ENCODE data around the gene SLTM.
A peak's percentile ranks its signal among the peaks of the same experiment; 100 is the strongest.
"Not testable (repeated sequence)": the region's sequence is repeated elsewhere in the genome, so short reads cannot be mapped to it uniquely, and the experiment has no call there.

Gene SLTM

DNA sequence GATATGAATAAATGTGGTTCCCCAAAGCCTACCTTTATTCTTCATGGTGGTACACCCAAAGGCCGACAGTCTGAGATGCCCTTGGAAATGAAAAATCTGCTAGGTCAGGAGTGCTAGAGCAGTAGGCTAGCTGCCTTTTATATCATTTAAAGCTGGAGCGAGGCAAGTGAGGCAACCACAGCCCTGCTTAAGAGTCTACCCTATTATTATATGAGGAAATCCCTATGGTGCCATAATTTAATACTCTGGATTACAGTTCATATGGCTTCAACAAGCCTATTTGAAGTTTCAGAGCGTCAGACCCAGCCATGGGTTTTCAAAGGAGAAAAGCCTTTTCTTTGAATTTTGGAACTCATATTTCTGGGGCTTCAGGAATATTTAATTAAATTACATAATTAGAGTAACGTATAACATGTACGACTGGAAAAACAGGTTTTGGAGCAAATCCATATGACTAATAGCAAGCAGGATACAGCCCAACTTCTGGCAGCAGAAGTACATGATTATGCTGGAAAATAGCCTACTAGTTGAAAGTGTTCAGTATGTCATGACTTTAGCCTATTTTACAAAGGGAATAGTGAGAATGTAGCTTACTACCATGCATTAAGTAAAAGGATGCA is 18.0 kb upstream of the SLTM start:
- Mint-ChIP-seq H3K27me3 (peaks cover 8% of the 10 kb centered on the region), H3K27ac (no peak overlapping the region), H3K4me3 (no peak overlapping the region), H3K9me3 (no peaks in the 10 kb centered on the region), H3K4me1 (peaks cover 14% of the 10 kb centered on the region), H3K36me3 (no peaks in the 10 kb centered on the region)
- no peak for DNase-seq
- CTCF ChIA-PET: interaction anchor here (1.0 to 2.6 kb wide), 2 partner anchors 578 to 723 kb away, joined by 3 to 7 read pairs; no protein-coding TSS in a partner anchor

DNA sequence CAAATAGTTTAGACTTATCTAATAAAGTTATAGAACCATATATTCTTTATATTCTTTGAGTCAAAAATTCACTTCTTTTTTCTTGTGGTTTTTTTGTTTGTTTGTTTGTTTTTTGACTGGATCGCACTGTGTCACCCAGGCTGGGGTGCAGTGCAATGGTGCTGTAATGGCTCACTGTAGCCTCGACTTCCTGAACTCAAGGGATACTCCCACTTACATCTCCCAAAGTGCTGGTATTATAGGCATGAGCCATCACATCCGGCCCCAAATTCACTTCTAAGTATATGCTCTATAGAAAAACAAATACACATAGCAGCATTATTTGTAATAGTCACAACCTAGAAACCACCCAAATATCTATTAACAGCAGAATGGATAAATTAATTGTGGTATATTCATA is 13.7 kb upstream of the SLTM start:
- Mint-ChIP-seq H3K4me3 (no peak overlapping the region), H3K4me1 (peaks cover 2% of the 10 kb centered on the region)

DNA sequence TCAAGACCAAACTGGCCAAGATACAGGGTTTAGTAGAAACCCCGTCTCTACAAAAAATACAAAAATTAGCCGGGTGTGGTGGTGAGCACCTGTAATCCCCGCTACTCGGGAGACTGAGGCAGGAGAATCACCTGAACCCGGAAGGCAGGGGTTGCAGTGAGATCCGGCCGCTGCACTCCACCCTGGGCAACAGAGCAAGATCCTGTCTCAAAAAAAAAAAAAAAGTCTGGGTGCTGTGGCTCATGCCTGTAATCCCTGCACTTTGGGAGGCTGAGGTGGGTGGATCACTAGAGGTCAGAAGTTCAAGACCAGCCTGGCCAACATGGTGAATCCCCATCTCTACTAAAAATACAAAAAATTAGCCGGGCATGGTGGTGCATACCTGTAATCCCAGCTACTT is 1.5 kb upstream of the SLTM start:
- H3K9me3 Mint-ChIP-seq, H3K27me3 Mint-ChIP-seq, DNase-seq, CTCF ChIA-PET: not testable (repeated sequence)
- Mint-ChIP-seq H3K4me3 (peak overlapping the region; percentile 98), H3K4me1 (peaks cover 29% of the 10 kb centered on the region), H3K36me3 (peaks cover 11% of the 10 kb centered on the region), H3K27ac (peak overlapping the region; percentile 100)

More for the DNA sequence above, 13.7 kb upstream of the SLTM start:
- Mint-ChIP-seq H3K9me3 (no peaks in the 10 kb centered on the region), H3K27ac (no peak overlapping the region), H3K27me3 (peaks cover 13% of the 10 kb centered on the region), H3K36me3 (no peaks in the 10 kb centered on the region)
- no peak for DNase-seq
- CTCF ChIA-PET: no interaction called here

DNA sequence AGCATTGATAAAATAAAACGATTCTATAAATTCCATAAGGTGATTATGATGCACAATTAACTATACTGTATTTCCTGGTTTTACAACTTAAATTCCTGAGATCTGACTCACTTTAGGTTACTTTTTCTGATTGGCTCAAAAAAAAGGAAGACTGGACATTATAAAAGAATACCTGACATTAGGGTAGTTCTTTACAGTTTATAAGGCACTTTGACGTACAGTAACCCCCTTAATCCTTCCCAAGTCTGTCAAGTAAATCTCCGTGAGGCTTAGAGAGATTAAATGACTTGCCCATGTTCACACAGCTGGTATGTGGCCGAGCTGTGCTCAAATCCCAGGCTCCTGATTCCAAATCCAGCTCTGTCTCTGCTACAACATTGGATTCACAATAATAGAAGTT is 1.0 kb upstream of the SLTM start:
- CTCF ChIA-PET: no interaction called here
- no peak for DNase-seq
- H3K4me1 Mint-ChIP-seq: peaks cover 29% of the 10 kb centered on the region
- no peaks in the 10 kb centered on the region for H3K9me3 Mint-ChIP-seq
- H3K27me3 Mint-ChIP-seq: peaks cover 3% of the 10 kb centered on the region
- H3K27ac Mint-ChIP-seq: peak overlapping the region; percentile 100
- H3K36me3 Mint-ChIP-seq: peaks cover 11% of the 10 kb centered on the region
- H3K4me3 Mint-ChIP-seq: peak overlapping the region; percentile 98

DNA sequence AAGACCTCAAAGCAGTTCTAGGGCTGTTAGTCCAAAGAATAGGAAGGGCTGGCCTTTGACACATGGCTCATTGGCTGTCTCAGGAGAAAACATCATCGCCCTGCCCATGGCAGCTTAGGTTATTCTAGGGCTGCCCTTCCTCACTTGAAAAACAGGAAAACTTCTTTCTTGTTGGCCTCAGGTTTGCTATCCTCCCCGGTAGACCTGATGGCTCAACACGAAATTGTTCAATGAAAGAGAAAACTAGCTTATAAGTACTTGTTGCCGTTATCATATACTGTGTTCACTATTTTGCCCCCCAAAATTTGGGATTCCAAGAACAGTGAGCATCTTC is 602 bp upstream of the SLTM start:
- Mint-ChIP-seq H3K4me3 (peak overlapping the region; percentile 98), H3K4me1 (peaks cover 29% of the 10 kb centered on the region), H3K9me3 (no peaks in the 10 kb centered on the region), H3K27me3 (peaks cover 3% of the 10 kb centered on the region), H3K27ac (peak overlapping the region; percentile 100), H3K36me3 (peaks cover 11% of the 10 kb centered on the region)
- CTCF ChIA-PET: no interaction called here
- DNase-seq: no peak

DNA sequence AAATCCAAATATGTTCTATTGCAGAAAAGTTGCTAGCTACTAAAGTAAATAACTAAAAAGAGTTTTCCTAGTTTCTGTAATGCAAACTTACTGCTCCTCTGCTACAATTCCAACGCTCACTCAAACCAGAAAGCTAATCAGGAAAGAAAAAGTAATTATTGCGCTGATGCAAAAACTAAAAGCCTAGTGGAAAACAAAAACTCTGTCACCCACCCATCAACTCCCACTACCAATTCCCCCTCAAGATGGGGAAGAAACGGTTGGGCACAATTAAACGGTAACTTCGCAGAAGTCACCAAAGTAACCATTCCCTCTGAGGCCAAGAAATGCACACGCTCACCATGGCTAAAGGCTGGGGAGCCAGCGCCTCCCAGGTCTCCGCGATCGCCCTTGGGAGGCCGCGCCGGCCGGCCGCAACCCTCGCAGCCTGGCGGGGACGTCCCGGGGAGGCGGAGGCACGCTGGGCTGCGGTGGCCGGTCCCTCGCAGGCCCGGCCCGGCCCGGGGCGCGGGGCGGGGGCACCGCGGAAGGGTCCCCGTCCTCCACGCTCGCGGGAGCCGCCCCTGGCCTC is 684 bp downstream of the SLTM start:
- CTCF ChIA-PET: no interaction called here
- H3K4me1 Mint-ChIP-seq: peaks cover 29% of the 10 kb centered on the region
- no peak for DNase-seq
- no peaks in the 10 kb centered on the region for H3K9me3 Mint-ChIP-seq
- H3K27ac Mint-ChIP-seq: peak overlapping the region; percentile 99
- H3K36me3 Mint-ChIP-seq: peaks cover 15% of the 10 kb centered on the region
- H3K4me3 Mint-ChIP-seq: peak overlapping the region; percentile 96
- H3K27me3 Mint-ChIP-seq: peaks cover 3% of the 10 kb centered on the region

DNA sequence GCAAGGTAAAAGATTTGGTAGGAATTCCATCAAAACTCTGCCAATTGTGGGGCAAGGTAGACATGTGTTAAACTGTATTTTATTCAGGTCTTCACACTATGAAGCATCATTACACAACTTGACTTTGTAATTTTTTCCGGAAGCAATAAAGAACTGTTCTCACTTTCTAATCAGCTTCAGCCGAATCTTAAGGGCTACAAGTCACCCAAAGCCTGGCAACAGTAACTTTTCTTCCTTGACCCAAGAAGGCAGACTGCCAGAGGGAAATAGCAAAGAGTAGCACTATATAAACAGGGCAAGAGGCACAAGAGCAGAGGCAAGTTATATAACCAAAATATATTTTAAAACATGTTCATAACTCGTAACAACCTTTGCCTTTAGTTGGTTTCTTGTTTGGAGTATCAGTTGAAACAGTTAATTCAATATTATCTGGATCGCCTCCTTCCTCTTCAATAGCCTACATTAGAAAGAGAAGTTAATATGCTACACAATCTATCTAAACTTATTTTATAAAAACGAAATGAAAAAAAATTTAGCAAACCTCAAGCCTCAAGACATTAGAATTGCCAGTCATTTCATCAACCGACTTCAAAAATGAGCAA is 1.4 kb downstream of the SLTM start:
- Mint-ChIP-seq H3K27ac (peak overlapping the region; percentile 99), H3K4me3 (peak overlapping the region; percentile 96), H3K36me3 (peaks cover 16% of the 10 kb centered on the region), H3K9me3 (no peaks in the 10 kb centered on the region), H3K27me3 (peaks cover 3% of the 10 kb centered on the region), H3K4me1 (peaks cover 26% of the 10 kb centered on the region)
- DNase-seq: no peak
- CTCF ChIA-PET: no interaction called here

DNA sequence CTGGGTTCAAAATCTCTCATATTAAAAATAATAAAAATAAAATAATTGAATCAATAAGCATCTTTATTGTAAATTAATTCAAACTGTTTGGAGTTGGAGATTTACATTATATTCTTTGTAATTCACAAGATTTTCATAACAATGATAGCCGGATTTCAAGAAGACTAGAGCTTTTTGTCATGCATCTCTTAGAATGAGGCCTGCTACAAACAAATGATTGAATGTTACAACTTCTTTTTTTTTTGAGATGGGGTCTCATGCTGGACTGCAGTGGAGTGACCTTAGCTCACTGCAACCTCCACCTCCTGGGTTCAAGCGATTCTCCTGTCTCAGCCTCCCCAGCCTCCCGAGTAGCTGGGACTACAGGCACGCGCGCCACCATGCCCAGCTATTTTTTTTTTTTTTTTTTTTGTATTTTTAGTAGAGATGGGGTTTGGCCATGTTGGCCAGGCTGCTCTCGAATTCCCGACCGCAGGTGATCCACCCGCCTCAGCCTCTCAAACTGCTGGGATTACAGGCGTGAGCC is 3.5 kb downstream of the SLTM start:
- Mint-ChIP-seq H3K27me3 (peaks cover 3% of the 10 kb centered on the region), H3K36me3 (peaks cover 25% of the 10 kb centered on the region), H3K4me3 (no peak overlapping the region), H3K9me3 (no peaks in the 10 kb centered on the region), H3K4me1 (peaks cover 29% of the 10 kb centered on the region), H3K27ac (no peak overlapping the region)
- DNase-seq: no peak
- CTCF ChIA-PET: interaction anchor here (0.6 kb wide), 1 partner anchor 17 kb away, joined by 4 read pairs; no protein-coding TSS in a partner anchor

DNA sequence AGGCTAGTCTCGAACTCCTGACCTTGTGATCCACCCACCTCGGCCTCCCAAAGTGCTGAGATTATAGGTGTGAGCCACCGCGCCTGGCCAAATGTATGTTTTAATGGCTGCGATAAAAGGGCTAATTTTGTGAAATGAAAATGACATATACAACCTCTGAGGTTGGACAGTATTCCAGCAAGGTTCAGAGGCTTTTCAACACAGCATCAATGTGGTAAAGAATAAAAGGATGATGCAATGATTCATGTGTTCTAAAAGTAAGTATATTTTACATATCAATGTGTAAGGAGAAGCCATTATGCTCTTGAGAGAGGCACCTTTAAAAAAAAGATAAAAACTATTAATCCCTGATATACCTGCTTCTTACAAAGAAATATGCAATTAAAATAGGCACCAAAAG is 6.7 kb downstream of the SLTM start:
- Mint-ChIP-seq H3K36me3 (peaks cover 29% of the 10 kb centered on the region), H3K9me3 (no peaks in the 10 kb centered on the region), H3K4me3 (no peak overlapping the region), H3K27me3 (no peaks in the 10 kb centered on the region), H3K4me1 (peaks cover 32% of the 10 kb centered on the region), H3K27ac (no peak overlapping the region)
- CTCF ChIA-PET: interaction anchor here (1.5 kb wide), 1 partner anchor 30 kb away, joined by 3 read pairs; no protein-coding TSS in a partner anchor
- no peak for DNase-seq

DNA sequence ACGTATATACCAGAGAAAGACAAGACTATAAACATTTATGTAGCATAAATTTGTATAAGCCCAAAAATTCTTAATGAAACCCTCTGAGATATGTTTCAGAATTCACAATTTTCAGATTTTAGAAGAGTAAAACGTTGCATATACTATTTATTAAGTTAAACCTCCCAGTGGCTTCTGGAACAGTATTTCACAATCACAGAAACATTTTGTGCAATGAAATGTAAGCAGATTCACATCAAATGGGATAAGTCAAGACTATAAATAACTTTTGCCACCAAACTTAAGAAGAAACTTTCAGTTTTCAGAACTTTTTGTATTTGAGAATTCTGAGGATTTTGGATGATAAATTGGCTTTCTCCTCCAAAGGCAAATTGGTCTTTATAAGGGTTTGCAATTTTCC is 9.2 kb downstream of the SLTM start:
- no peak for DNase-seq
- H3K4me1 Mint-ChIP-seq: peaks cover 26% of the 10 kb centered on the region
- H3K9me3 Mint-ChIP-seq: no peaks in the 10 kb centered on the region
- H3K27me3 Mint-ChIP-seq: no peaks in the 10 kb centered on the region
- CTCF ChIA-PET: no interaction called here
- no peak overlapping the region for H3K4me3 Mint-ChIP-seq
- H3K36me3 Mint-ChIP-seq: peaks cover 29% of the 10 kb centered on the region
- H3K27ac Mint-ChIP-seq: peak overlapping the region; percentile 6

DNA sequence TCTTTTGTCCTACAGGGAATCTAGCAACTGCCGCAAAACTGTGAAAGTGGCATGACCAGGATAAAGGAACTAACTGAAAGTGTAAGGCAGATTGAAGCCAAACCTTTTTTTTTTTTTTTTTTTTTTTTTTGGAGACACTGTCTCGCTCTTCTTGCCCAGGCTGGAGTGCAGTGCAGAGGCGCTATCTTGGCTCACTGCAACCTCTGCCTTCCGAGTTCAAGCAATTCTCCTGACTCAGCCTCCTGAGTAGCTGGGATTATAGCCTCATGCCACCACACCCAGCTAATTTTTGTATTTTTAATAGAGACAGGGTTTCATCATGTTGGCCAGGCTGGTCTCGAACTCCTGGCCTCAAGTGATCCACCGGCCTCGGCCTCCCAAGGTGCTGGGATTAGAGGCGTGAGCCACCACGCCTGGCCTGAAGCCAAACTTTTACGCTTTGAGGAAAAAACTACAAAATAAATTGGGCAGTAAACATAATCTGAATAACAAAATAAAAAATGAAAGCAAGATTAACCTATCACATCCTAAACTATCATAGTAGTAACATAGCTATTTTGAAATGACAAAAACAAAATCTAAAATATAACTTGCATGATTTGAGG is 9.7 kb downstream of the SLTM start:
- Mint-ChIP-seq H3K9me3 (no peaks in the 10 kb centered on the region), H3K4me1 (peaks cover 26% of the 10 kb centered on the region), H3K27me3 (no peaks in the 10 kb centered on the region), H3K4me3 (no peak overlapping the region), H3K27ac (peak overlapping the region; percentile 6), H3K36me3 (peaks cover 29% of the 10 kb centered on the region)
- DNase-seq: no peak
- CTCF ChIA-PET: no interaction called here

DNA sequence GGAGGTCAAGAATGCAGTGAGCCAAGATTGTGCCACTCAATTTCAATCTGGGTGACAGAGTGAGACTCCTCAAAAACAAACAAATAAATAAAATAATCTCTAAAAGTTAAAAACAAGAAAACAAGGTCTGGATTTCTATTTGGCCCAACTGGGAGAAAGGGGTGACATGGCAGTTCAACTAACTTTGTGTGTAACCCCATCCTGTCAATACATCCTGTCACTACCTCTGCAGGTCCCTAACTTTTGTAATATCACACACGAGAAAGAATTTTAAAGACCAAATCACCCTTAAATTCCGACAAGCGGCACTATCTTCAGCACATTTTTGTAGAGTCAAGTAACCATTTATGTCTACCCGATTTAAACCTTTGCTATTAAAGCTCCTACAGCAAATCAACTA is 10.2 kb downstream of the SLTM start:
- Mint-ChIP-seq H3K27me3 (no peaks in the 10 kb centered on the region), H3K4me3 (no peak overlapping the region), H3K36me3 (peaks cover 29% of the 10 kb centered on the region), H3K4me1 (peaks cover 26% of the 10 kb centered on the region), H3K27ac (peak overlapping the region; percentile 6), H3K9me3 (no peaks in the 10 kb centered on the region)
- CTCF ChIA-PET: no interaction called here
- no peak for DNase-seq

DNA sequence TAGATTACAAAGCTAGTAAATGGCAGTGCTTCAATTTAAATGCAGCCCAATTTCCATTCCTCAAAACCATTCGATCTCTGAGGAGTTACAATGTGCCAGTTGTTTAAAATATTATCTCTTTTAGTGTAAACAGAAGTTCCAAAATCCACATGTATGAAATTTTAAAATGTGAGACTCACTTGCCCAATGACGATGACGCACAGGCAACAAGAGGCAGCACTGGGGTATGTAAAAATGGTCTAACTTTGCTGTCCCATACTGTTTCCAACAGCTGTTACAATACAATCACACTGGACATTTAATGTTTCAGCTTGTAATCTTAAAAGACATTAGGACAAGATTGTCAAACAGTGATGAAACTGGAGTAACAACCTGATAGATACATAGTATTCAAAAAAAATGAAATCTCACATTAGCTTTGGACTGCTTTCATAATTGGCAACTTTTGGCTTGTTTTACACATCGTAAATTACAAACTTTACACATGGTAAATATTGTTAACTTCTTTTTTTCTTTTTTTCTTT is 12.2 kb downstream of the SLTM start:
- Mint-ChIP-seq H3K4me3 (no peak overlapping the region), H3K4me1 (peaks cover 28% of the 10 kb centered on the region), H3K9me3 (no peaks in the 10 kb centered on the region), H3K27ac (no peak overlapping the region), H3K27me3 (no peaks in the 10 kb centered on the region), H3K36me3 (peaks cover 25% of the 10 kb centered on the region)
- CTCF ChIA-PET: no interaction called here
- no peak for DNase-seq

DNA sequence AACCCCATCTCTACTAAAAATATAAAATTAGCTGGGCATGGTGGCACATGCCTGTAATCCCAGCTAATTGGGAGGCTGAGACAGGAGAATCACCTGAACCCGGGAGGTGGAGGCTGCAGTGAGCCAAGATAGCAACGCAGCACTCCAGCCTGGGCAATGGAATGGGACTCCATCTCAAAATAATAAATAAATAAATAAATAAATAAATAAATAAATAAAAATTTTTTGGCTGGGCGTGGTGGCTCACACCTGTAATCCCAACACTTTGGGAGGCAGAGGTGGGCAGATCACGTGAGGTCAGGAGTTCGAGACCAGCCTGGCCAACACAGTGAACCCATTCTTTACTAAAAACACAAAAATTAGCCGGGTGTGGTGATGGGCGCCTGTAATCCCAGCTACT is 13.0 kb downstream of the SLTM start:
- H3K27ac Mint-ChIP-seq, H3K4me3 Mint-ChIP-seq, DNase-seq, H3K9me3 Mint-ChIP-seq, CTCF ChIA-PET, H3K27me3 Mint-ChIP-seq: not testable (repeated sequence)
- Mint-ChIP-seq H3K4me1 (peaks cover 24% of the 10 kb centered on the region), H3K36me3 (peaks cover 25% of the 10 kb centered on the region)
